GM23248 (cell line): ENCODE data around the gene LMAN2L.

ENCODE experiments used
- EZH2 ChIP-seq: fragments of 200-600 bp; sonication (generic); IDR thresholded peaks from 2 replicates; pipeline ENCODE4 v1.6.1; 2018; ENCODE audit warnings: antibody characterized with exemption, mild to moderate bottlenecking; ENCODE audit not compliant: insufficient read depth, poor library complexity, severe bottlenecking
- EZH2phosphoT487 ChIP-seq: fragments of 200-600 bp; sonication (generic); IDR thresholded peaks from 2 replicates; pipeline ENCODE4 v1.6.1; 2018; ENCODE audit warnings: antibody characterized with exemption, moderate library complexity, mild to moderate bottlenecking, low read depth; ENCODE audit not compliant: insufficient read depth

GRCh38 chr2:96695602-96696001 is 44.3 kb downstream of the LMAN2L start:
- TF ChIP-seq EZH2phosphoT487, result no peak
- TF ChIP-seq EZH2, result no peak
